ENCODE measurements around the gene S100PBP. TPM values are rescaled to one million over a fixed set of nuclear protein-coding genes. Genes with fewer than 3 reads are reported as not detected.

The S100PBP gene
- total and polyA plus RNA-seq, 9 of the 15 experiments (the other 6 are each of a cell fraction or from before 2014, with no cell fraction given): 22.9 to 60.2 (median 32.9) TPM

- TF ChIP-seq ZNF77 (CRISPR knock-in tag; IDR thresholded peaks at IDR 0.05) (no peak), ZNF224 (CRISPR knock-in tag; IDR thresholded peaks at IDR 0.05) (peak; percentile 99), U2AF2 (optimal IDR thresholded peaks at IDR 0.05; ENCODE audit: low read depth, low read length) (no peak), TCF15 (CRISPR knock-in tag; IDR thresholded peaks at IDR 0.05) (0 out of 2 replicates have a peak, but pooled peaks have one; percentile 41), ZNF407 (IDR thresholded peaks at IDR 0.05; ENCODE audit: low read depth) (no peak), HDAC8 (tag; IDR thresholded peaks at IDR 0.05) (0 out of 2 replicates have a peak, but pooled peaks have one; percentile 29), ZNF655 (CRISPR knock-in tag; IDR thresholded peaks at IDR 0.05) (no peak), ZNF785 (CRISPR knock-in tag; IDR thresholded peaks at IDR 0.05) (no peak), HES1 (IDR thresholded peaks at IDR 0.05; ENCODE audit: low read depth) (no peak), MLX (CRISPR knock-in tag; conservative IDR thresholded peaks at IDR 0.05) (peak in 1 of 2 experiments; percentile 99; a peak in 2 of 4 replicates), WHSC1 (IDR thresholded peaks at IDR 0.05; ENCODE audit: low read length) (no peak), TGIF2 (CRISPR knock-in tag; IDR thresholded peaks at IDR 0.05) (peak; percentile 100), RNF2 (IDR thresholded peaks at IDR 0.05) (no peak), STAT5A (IDR thresholded peaks at IDR 0.05; ENCODE audit: borderline replicate concordance, low read length) (no peak; the same call in 1 of the 2 replicates), HOXB6 (CRISPR knock-in tag; IDR thresholded peaks at IDR 0.05; ENCODE audit: borderline replicate concordance) (no peak)
Measured at GRCh38 chr1:32886004-32886827, 68.8 kb downstream of the S100PBP start, which contains the start of gene HPCA (continued).

All from K562 (cell line).